GM23338 (cell line): Measurements from ENCODE around the gene TRMT61A. TPM values are rescaled to one million over a fixed set of nuclear protein-coding genes. Genes with fewer than 3 reads are reported as not detected.

Experiments
- ATAC-seq: fragments of 200-7000 bp; cut with Tn5 transposase; 3 replicates; pipeline ENCODE4 v1.9.1; 2020
- DNase-seq: peaks from one replicate; pipeline ENCODE4 v3.0.0-alpha.2; 2015; ENCODE audit warnings: low spot score
- H2AFZ ChIP-seq: fragments of 200-600 bp; sonication (generic); 2 replicates; pipeline ENCODE4 v1.8.0; 2016; ENCODE audit warnings: antibody characterized with exemption, mild to moderate bottlenecking, moderate library complexity
- H3F3A ChIP-seq: fragments of 200-600 bp; sonication (generic); replicated peaks from 2 replicates; pipeline ENCODE4 v1.8.0; 2017; ENCODE audit warnings: antibody characterized with exemption, mixed run types, low read depth
- H3K27ac ChIP-seq: fragments of 200-600 bp; sonication (generic); 2 replicates; pipeline ENCODE4 v1.6.1; 2016; ENCODE audit warnings: low read depth
- H3K27me3 ChIP-seq: fragments of 200-600 bp; sonication (generic); 2 replicates; pipeline ENCODE4 v1.8.0; 2016; ENCODE audit warnings: mild to moderate bottlenecking, mixed run types, moderate library complexity; ENCODE audit not compliant: insufficient read depth
- H3K36me3 ChIP-seq: fragments of 200-600 bp; sonication (generic); 2 replicates; pipeline ENCODE4 v1.8.0; 2016; ENCODE audit warnings: mild to moderate bottlenecking; ENCODE audit not compliant: insufficient read depth
- H3K4me1 ChIP-seq: fragments of 200-600 bp; sonication (generic); 2 replicates; pipeline ENCODE4 v1.8.0; 2016; ENCODE audit warnings: mild to moderate bottlenecking, moderate library complexity; ENCODE audit not compliant: insufficient read depth
- H3K4me2 ChIP-seq: fragments of 200-600 bp; sonication (generic); 2 replicates; pipeline ENCODE4 v1.7.1; 2017; ENCODE audit warnings: mixed run types
- H3K4me3 ChIP-seq: fragments of 200-600 bp; sonication (generic); 2 replicates; pipeline ENCODE4 v1.6.1; 2016; ENCODE audit warnings: mixed run types
- H3K79me2 ChIP-seq: fragments of 200-600 bp; sonication (generic); replicated peaks from 2 replicates; pipeline ENCODE4 v1.8.0; 2017; ENCODE audit warnings: mild to moderate bottlenecking; ENCODE audit not compliant: insufficient read depth
- H3K9me2 ChIP-seq: fragments of 200-600 bp; sonication (generic); 2 replicates; pipeline ENCODE4 v1.8.0; 2017; ENCODE audit not compliant: insufficient read depth
- H4K20me1 ChIP-seq: fragments of 200-600 bp; sonication (generic); replicated peaks from 2 replicates; pipeline ENCODE4 v1.8.0; 2017; ENCODE audit warnings: mild to moderate bottlenecking; ENCODE audit not compliant: insufficient read depth
- H3K27ac Mint-ChIP-seq: 2 replicates; pipeline ENCODE4 v1.8.0; 2020; ENCODE audit warnings: inconsistent platforms, mild to moderate bottlenecking, moderate library complexity, mixed read lengths
- H3K27me3 Mint-ChIP-seq: 3 replicates; pipeline ENCODE4 v1.8.0; 2022; ENCODE audit warnings: low read depth, mild to moderate bottlenecking, moderate library complexity, mixed read lengths, inconsistent platforms; ENCODE audit not compliant: insufficient read depth, poor library complexity
- H3K36me3 Mint-ChIP-seq: 3 replicates; pipeline ENCODE4 v1.8.0; 2021; ENCODE audit warnings: low read depth, mild to moderate bottlenecking, inconsistent platforms, moderate library complexity, mixed read lengths
- H3K4me1 Mint-ChIP-seq: 3 replicates; pipeline ENCODE4 v1.8.0; 2020; ENCODE audit warnings: mild to moderate bottlenecking, inconsistent platforms, mixed read lengths
- H3K4me3 Mint-ChIP-seq: 3 replicates; pipeline ENCODE4 v1.8.0; 2021; ENCODE audit warnings: moderate library complexity, mild to moderate bottlenecking, inconsistent platforms, mixed read lengths
- H3K9me3 Mint-ChIP-seq: 3 replicates; pipeline ENCODE4 v1.8.0; 2020; ENCODE audit warnings: moderate library complexity, mild to moderate bottlenecking, inconsistent platforms, mixed read lengths
- CREB1 ChIP-seq: fragments of 250-450 bp; sonication (Bioruptor Pico); IDR thresholded peaks from 2 replicates; pipeline ENCODE4 v1.5.0; 2020; ENCODE audit warnings: low read depth, mild to moderate bottlenecking, moderate library complexity
- ETS1 ChIP-seq: IDR thresholded peaks from 2 replicates; pipeline ENCODE4 v1.6.1; 2016; ENCODE audit warnings: antibody characterized with exemption
- EZH2 ChIP-seq: fragments of 200-600 bp; sonication (generic); IDR thresholded peaks from one replicate; pipeline ENCODE4 v1.8.0; 2017; ENCODE audit warnings: antibody characterized with exemption, mild to moderate bottlenecking, low read depth; ENCODE audit not compliant: unreplicated experiment
- EZH2phosphoT487 ChIP-seq: fragments of 200-600 bp; sonication (generic); IDR thresholded peaks from one replicate; pipeline ENCODE4 v1.8.1; 2018; ENCODE audit warnings: antibody characterized with exemption; ENCODE audit not compliant: unreplicated experiment
- JUNB ChIP-seq: IDR thresholded peaks from one replicate; pipeline ENCODE4 v1.6.1; 2016; ENCODE audit warnings: antibody characterized with exemption; ENCODE audit not compliant: unreplicated experiment
- POLR2AphosphoS5 ChIP-seq: IDR thresholded peaks from 2 replicates; pipeline ENCODE4 v1.6.1; 2016; ENCODE audit warnings: antibody characterized with exemption, low read depth
- STAT1 ChIP-seq: IDR thresholded peaks from one replicate; pipeline ENCODE4 v1.6.1; 2016; ENCODE audit warnings: antibody characterized with exemption; ENCODE audit not compliant: unreplicated experiment
- ZNF114 ChIP-seq: fragments of 250-450 bp; sonication (Bioruptor Pico); IDR thresholded peaks from 2 replicates; pipeline ENCODE4 v1.5.0; 2020; ENCODE audit warnings: mild to moderate bottlenecking, moderate library complexity
- ZNF462 ChIP-seq: fragments of 250-450 bp; sonication (Bioruptor Pico); IDR thresholded peaks from 2 replicates; pipeline ENCODE4 v1.5.0; 2020; ENCODE audit warnings: mild to moderate bottlenecking, moderate library complexity
- long read RNA-seq: library from polyadenylated mRNA; unstranded; transcript quantifications from one replicate; pipeline ENCODE4 v2.0.0, GENCODE V29; 2020; ENCODE audit not compliant: unreplicated experiment
- polyA plus RNA-seq: library from polyadenylated mRNA; unstranded; fragments of >200 nt; fragmentation: Nextera tagmentation; extraction: Ambion mirVana; gene quantifications from 2 replicates; pipeline ENCODE4 v1.2.1, GENCODE V29; 2016
- total RNA-seq: library from RNA; depleted of rRNA; stranded (reverse); fragments of >200 nt; shearing (Covaris generic); gene quantifications from 2 replicates; pipeline ENCODE4 v1.2.3, GENCODE V29; 2014; rRNA removed
- TF ChIP-seq, protein P1 (sequence below), 2 experiments: fragments of 200-600 bp in 1 of 2; sonication (generic) in 1 of 2; conservative IDR thresholded peaks; 2 replicates each; pipeline versions ENCODE4 v1.5.1 to v1.6.1; 2016 to 2017; ENCODE audit warnings: antibody characterized with exemption in 2 of 2, low read depth in 2 of 2, mild to moderate bottlenecking in 2 of 2, moderate library complexity in 1 of 2

TRMT61A gene
- total RNA-seq (22.0 and 28.2 TPM in 2 replicates), polyA plus RNA-seq (13.2 and 13.4 TPM in 2 replicates)
- long read RNA-seq, transcript TRMT61A-202 (4 exons, 3,229 nt), result major isoform, 35 of 47 reads
- long read RNA-seq, partial matches to known transcripts, result 5 of 47 reads
- long read RNA-seq, other reads (novel, unspliced or antisense), result 7 of 47 reads

DNA sequence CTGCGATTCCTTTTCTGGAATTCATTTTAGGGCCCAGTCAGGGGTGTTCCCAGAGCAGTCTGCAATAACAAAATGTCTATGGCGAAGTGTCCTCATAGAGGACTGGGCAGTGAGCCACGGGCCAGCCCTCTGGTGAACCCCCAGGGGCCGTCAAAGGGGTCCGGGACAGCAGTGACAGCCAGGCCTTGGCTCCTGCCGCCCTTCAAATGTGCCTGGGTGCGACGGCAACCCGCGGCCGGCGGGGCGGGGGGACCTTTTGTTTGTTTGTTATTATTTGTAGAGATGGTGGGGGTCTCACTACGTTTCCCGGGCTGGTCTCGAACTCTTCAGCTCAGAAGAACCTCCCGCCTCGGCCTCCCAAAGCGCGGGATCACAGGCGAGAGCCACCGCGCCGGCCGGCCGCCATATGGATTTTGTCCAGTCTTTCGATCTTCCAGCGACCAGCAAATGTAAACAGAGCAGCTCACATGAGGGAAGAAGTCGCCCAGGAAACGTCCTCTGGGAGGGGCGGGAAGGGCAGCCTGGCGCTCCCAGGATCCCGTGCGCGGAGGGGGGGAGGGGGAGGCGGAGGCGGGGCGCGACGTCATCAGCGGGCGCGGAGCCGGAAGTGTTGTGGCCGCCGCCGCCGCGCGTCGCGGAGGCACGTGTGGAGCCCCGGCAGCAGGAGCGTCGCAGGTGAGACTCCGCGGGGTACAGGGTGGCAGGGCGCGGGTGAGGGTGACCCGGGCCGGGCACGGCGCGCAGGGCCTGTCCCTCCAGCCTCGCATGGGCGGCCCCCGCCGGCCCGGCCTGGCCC is at the start of gene TRMT61A:
TRMT61A (plus strand) TSS at position 610 of the 796 bp plus-strand sequence. CDS start 783 bp downstream, outside the sequence.
- H3K4me1 ChIP-seq, result peaks cover 6% of the 10 kb centered on the region
- H3K36me3 ChIP-seq, result no peaks in the 10 kb centered on the region
- peak within 1 kb of the TSS; percentile 97 for H3K4me3 ChIP-seq
- Mint-ChIP-seq H3K9me3 (peaks cover under 1% of the 10 kb centered on the region; the same call in 2 of the 3 replicates), H3K4me1 (peaks cover 19% of the 10 kb centered on the region), H3K36me3 (peaks cover 4% of the 10 kb centered on the region; the same call in 1 of the 3 replicates), H3K4me3 (peak within 1 kb of the TSS; percentile 96), H3K27me3 (peaks cover 30% of the 10 kb centered on the region), H3K27ac (peak within 1 kb of the TSS; percentile 98)
- DNase-seq (peak; percentile 90), ATAC-seq (peak; percentile 73)
- H4K20me1 ChIP-seq, result peaks cover 10% of the 10 kb centered on the region
- peak within 1 kb of the TSS; percentile 81; the same call in 1 of the 2 replicates for H3K27ac ChIP-seq
- peak within 1 kb of the TSS; percentile 97 for H3K4me2 ChIP-seq
- H3K27me3 ChIP-seq, result peaks cover 16% of the 10 kb centered on the region
- H3F3A ChIP-seq, result peaks cover 9% of the 10 kb centered on the region; the same call in 1 of the 2 replicates
- H3K79me2 ChIP-seq, result peaks cover 22% of the 10 kb centered on the region
- TF ChIP-seq EZH2, result no peak
- peak; percentile 91 for TF ChIP-seq CREB1
- no peak for TF ChIP-seq ZNF114 (CRISPR knock-in tag)
- peak; percentile 34; the same call in 1 of the 2 replicates for TF ChIP-seq ETS1
- TF ChIP-seq POLR2AphosphoS5, result peak; percentile 67
- no peaks in the 10 kb centered on the region for H3K9me2 ChIP-seq
- H2AFZ ChIP-seq, result peak within 1 kb of the TSS; percentile 96; the same call in 1 of the 2 replicates

GRCh38 chr14:103480595-103480994 is 48.4 kb upstream of the TRMT61A start:
- no peak overlapping the region for H3K4me3 Mint-ChIP-seq
- Histone ChIP-seq H3K79me2 (no peaks in the 10 kb centered on the region), H2AFZ (no peak overlapping the region), H3K27ac (no peak overlapping the region), H3K4me2 (no peak overlapping the region), H3F3A (0 out of 2 replicates have a peak, but pooled peaks cover 2% of the 10 kb centered on the region), H3K4me1 (no peaks in the 10 kb centered on the region), H3K9me2 (no peaks in the 10 kb centered on the region), H3K27me3 (no peaks in the 10 kb centered on the region), H3K4me3 (no peak overlapping the region), H4K20me1 (peaks cover 2% of the 10 kb centered on the region), H3K36me3 (peaks cover 18% of the 10 kb centered on the region)
- ATAC-seq (no peak), DNase-seq (no peak)
- peaks cover 50% of the 10 kb centered on the region for H3K36me3 Mint-ChIP-seq
- no peaks in the 10 kb centered on the region for H3K4me1 Mint-ChIP-seq
- H3K27ac Mint-ChIP-seq, result no peak overlapping the region
- H3K9me3 Mint-ChIP-seq, result no peaks in the 10 kb centered on the region
- peaks cover 3% of the 10 kb centered on the region for H3K27me3 Mint-ChIP-seq
- TF ChIP-seq EZH2, result no peak
- TF ChIP-seq, protein P1, sequence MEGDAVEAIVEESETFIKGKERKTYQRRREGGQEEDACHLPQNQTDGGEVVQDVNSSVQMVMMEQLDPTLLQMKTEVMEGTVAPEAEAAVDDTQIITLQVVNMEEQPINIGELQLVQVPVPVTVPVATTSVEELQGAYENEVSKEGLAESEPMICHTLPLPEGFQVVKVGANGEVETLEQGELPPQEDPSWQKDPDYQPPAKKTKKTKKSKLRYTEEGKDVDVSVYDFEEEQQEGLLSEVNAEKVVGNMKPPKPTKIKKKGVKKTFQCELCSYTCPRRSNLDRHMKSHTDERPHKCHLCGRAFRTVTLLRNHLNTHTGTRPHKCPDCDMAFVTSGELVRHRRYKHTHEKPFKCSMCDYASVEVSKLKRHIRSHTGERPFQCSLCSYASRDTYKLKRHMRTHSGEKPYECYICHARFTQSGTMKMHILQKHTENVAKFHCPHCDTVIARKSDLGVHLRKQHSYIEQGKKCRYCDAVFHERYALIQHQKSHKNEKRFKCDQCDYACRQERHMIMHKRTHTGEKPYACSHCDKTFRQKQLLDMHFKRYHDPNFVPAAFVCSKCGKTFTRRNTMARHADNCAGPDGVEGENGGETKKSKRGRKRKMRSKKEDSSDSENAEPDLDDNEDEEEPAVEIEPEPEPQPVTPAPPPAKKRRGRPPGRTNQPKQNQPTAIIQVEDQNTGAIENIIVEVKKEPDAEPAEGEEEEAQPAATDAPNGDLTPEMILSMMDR (conservative IDR thresholded peaks at IDR 0.05; ENCODE audit: low read depth in 2 of 2), result no peak
- TF ChIP-seq ZNF462 (CRISPR knock-in tag), result no peak
- no peak for TF ChIP-seq STAT1
- TF ChIP-seq JUNB, result no peak
- TF ChIP-seq ZNF114 (CRISPR knock-in tag), result no peak
- no peak for TF ChIP-seq EZH2phosphoT487
- TF ChIP-seq CREB1, result no peak
- TF ChIP-seq POLR2AphosphoS5, result no peak
